ENCODE data around the gene NEK2.
"Not testable (repeated sequence)": the region's sequence is repeated elsewhere in the genome, so short reads cannot be mapped to it uniquely, and the experiment has no call there.

Gene NEK2

DNA sequence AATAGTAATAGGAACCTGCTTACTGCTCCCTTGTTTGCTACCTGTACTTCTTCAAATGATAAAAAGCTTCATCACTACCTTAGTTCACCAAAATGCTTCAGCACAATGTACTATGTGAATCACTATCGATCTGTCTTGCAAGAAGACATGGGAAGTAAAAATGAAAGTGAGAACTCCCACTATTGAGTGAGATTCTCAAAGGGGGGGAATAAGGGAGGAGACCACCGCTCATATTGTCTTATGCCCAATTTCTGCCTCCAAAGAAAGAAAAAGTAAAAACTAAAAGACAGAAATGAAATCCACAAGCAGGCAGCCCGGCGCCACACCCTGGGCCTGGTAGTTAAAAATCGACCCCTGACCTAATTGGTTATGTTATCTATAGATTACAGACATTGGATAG, 18.5 kb upstream of the NEK2 start:
- DNase-seq: not testable (repeated sequence)

DNA sequence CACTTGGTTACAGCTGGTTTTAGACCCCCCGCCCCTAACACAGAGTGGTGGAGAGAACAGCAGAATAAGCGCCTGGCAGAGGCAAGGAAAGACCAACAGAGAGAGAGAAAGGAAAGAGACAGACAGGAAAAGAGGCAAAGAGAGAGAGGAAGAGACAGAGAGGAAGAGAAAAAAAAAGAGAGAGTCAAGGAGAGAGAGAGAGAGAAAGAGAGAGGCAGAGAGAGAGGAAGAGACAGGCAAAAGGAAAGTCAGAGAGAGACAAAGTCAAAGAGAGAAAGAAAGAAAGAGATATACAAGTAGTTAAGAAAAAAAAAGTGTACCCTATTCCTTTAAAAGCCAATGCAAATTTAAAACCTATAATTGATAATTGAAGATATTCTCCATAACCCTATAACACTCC, 13.0 kb upstream of the NEK2 start:
- DNase-seq: no peak

DNA sequence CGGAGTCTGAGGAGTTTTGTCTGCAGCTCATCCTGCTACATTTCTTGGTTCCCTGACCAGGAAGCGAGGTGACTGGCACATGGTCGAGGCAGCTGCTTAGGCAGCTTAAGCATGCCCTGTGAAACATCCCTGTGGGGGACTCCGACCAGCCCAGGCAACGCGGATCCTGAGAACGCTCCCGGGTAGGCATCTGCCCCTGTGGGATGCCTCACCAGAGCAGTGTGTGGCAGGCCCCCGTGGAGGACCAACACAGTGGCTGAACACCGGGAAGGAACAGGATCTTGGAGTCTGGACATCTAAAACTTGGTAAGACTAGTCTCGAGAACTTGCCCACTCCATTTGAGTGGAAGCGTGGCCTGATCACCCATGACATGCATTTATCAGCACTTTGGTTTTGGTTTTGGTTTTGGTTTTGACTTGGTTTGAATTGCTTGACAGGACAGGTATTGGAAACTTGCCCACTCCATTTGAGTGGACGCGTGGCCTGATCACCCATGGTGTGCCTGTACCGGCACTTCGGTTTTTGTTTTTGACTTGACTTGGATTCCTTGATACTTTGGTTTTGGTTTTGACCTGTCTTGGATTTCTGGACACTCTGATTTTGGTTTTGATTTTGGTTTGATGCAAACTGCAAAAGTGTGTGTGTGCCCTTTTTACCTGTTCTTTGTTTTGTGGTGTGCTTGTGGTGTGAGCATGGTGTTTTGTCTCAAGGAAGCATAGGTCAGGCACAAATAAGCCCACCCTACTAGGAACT, 12.2 kb upstream of the NEK2 start:
- no peak for DNase-seq

DNA sequence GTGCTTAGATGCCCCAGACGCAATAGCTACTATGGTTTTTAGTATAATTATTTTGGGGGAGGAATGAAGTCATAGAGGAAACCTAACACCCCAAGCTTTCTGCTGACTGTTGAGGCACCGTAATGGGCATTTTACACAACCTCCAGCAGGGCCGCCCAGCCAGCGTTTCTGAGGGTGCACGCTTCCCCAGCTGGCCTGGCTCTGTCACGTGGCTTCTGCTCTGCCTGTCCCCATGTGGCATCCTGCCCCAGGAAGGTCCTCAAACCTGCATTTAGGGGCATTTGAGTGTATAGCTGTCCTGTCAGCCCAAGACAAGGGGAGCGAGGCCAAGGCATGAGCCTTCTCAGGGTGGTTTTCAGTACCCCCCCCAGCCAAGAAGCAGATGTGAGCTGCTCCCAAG, 10.4 kb upstream of the NEK2 start:
- no peak for DNase-seq

DNA sequence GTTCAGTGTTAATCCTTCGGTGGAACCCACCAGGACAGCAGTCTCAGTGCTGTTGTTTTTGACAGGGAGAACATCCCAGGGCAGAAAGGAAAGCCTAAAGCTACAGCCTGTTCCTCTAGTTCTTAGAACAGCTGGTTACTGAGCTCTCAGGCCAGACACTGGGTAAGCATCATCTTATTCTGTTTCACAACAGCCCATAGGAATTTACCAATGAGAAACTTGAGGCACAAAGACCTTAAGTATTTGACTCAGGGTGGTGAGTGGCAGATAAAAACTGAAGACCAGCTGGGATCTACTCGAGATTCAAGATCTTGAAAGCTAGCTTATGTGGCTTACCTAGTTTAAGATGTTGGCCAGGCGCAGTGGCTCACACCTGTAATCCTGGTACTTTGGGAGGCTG, 9.4 kb upstream of the NEK2 start:
- no peak for DNase-seq

DNA sequence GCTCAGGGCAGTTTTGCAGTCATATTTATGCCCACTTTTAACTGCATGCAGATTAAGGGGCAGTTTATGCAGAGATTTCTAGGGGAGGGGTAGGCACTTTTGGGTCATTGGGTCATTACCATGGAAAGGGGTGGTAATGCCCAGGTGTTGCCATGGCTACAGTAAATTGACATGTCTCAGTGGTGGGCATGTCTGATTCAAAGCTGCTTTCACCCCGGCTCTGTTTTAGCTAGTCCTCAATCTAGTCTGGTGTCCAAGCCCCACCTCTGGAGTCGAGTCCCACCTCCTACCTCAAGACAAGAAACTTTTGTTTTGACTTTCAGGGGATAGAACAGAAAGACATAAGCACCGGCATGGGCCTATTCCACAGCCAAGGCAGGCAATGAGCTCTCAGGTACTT, 8.9 kb upstream of the NEK2 start:
- DNase-seq: no peak

DNA sequence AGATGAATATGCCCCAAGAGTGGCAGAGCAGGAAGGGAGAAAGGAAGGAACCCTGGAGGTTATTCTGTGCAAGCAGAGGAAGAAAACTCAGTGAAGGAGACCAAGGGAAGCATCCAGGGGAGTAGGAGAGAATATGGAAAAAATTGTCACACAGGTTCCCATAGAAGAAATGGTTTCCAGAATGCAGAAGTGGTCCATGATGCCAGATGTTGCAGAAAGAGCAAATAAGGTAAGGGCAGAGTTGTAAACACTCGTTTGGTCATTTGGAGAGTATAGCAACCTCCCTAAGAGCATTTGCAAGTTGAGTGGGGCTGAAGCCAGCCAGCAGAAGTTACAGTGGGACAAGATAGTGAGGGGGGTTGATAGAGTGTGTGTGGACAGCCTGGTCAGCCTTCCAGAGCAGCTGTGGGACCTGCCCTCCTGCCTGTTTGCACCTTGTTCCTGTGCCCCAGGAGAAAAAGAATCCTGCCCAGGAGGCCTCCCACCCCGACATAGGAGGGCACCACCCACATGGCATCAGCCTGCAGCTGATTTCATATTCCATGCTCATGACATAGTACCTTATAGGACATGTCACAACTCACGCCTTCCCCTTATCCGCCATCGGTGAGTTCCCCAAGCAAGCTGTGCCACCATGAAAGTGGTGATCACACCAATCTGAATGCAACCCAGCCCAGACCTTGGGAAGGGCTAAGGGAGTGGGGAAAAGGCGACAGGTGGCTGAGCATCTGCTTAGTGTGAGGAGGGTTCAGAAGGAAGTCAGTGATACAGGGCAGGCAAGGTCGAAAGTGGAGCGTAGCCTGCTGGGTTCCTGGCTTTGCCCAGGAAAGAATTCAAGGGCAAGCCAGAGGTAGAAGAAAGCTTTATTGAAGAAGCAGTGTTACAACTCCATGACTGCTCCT, 8.2 kb upstream of the NEK2 start:
- no peak for DNase-seq

DNA sequence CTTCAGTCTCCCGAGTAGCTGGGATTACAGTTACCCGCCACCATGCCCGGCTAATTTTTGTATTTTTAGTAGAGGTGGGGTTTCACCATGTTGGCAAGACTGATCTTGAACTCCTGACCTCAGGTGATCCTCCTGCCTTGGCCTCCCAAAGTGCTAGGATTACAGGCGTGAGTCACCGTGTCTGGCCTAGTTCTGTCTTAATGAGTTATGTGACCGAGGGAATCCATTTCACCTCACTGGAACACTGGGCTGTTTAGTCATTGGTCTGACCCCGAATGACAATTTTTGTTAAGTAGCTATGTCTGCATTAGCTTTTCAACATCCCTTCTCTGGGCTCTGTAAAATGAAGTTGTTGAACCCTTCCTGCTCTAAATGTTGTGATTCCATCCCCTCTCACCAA, 6.8 kb upstream of the NEK2 start:
- not testable (repeated sequence) for DNase-seq

DNA sequence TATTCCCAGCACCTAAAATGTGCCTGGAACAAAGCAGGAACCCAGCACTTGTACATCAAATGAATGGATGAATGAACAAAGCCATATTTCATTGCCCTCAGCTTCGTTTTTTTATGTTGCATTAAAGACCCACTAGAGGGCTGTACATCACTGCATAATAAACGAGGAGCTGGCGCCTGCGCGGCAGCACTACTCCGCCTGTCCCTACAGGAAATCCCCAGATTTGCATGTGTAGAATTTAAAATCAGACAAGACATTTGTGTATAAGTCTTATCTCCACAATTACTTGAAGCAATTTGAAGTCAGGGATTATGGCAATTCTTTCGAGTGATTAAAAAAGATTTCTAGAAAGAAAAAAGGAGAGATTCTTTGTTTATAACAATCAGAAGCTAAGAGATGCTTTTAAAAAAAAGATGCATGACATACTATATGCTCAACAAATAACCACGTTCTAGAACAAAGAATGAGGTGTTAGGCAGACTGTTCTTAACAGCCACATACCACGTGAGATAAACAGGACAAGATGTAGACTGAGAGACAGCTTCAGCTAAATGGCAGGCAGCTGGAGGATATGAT, 5.4 kb upstream of the NEK2 start:
- peak; percentile 81 for DNase-seq

DNA sequence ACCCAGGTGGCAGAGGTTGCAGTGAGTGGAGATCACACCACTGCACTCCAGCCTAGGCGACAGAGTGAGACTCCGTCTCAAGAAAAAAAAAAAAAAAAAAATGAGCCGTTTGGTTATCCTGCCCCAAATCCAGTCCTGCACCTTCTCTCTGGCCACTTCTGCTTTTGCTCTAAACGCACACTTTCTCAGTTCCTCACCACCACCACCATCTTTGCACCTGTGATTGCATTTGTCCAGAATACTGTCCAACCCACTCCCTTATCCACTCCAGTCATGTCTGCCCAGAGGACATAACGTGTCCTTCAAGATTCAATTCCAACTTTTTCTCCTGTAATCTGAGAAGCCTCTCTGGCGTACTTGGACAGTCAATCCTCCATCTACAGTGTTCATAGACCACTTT, 2.2 kb upstream of the NEK2 start:
- DNase-seq: no peak

DNA sequence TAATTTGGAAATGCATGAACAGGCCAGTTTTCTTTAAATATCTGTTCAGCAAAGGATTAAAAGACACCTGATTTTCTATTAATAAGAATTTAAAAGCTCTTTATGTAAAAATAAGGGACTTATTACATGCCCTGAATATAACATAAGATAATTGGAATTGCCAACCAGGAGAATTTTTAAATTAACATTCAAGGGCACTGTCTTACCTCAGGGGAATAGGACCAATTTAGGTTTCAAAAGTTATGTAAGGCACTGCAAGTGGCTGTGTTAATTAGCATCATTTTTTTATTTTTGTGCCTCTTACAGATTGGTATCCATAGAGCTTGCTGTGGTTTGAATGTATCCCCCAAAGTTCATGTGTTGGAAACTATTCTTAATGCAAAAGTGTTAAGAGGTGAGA, 1.3 kb upstream of the NEK2 start:
- DNase-seq: no peak

DNA sequence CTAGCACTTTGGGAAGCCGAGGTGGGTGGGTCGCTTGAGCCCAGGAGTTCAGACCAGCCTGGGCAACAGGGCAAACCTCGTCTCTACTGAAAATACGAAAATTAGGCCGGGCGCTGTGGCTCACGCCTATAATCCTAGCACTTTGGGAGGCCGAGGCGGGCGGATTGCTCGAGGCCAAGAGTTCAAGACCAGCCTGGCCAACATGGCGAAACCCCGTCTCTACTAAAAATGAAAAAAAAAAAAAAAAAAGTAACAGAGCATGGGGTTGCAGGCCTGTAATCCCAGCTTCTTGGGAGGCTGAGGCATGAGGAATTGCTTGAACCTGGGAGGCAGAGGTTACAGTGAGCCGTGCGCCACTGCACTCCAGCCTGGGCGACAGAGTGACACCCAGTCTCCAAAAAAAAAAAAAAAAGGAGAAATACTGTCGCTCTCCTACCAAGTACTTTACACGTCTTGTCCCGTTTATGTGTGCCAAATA, 724 bp upstream of the NEK2 start:
- DNase-seq: no peak

DNA sequence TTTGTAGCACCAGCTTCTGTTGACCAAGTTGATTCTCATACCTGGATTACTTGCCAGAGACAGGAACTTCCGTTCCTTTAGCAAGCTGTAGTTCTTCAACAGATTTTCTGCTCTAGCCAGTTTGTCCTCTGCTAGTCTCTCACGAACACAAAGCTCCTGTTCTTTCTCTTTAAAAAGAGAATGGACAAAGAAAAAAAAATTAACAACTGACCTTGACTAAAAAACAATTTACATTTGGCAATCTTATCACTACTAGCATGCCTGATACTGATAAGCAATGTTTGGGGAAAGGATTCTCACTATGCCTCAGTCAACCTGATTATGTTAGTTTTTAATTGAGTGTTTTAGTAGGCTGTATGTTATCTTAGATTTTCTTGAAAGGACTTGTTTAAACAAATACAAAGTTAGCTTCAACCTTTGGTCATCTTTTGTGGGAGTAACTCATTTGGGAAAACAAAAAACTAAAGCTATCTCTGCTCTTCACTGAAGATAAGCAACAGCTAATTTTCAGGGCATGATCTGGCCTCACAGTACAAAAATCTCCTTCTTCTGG, 8.3 kb downstream of the NEK2 start:
- DNase-seq: no peak

DNA sequence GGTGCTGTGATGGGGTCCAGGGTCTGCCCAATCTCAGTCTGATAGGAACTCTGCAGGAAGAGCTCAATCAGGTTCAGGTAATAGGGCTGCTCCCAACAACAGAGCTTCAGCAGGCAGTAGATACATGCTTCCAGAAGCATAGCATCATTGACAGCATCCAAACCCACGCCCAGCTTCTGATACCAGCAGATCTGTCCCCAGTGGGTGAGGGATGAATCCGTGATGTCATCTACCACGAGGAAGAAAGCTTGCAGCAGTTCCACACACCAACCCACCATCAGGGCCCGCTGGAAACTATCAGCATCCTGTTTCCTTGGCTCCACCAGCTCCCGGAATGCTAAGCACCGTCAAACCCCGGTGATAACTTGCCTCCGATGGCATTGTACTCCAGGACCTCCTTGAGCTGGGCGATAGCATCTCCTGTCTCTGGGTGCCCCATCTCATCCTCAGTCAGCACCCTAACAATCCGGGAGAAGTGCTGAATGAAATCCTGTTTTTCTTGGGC, 14.7 kb downstream of the NEK2 start:
- no peak for DNase-seq

DNA sequence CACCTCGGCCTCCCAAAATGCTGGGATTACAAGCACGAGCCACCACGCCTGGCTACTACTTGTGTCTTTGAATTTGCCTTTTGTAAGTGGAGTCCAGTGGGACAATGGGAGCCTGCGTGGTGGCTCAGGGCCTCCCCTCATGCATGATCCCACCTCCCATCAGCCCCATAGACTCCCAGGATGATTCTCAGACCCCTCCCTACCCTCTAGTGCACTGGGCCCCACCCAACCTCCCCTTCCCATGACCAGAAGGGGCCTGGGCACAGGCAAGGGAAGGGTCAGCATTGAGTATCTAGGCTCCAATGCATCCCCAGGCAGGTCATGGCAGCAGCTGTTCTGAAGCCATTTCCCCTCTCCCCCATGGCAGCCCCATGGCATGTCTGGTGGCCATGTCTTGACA, 18.7 kb downstream of the NEK2 start:
- no peak for DNase-seq

DNA sequence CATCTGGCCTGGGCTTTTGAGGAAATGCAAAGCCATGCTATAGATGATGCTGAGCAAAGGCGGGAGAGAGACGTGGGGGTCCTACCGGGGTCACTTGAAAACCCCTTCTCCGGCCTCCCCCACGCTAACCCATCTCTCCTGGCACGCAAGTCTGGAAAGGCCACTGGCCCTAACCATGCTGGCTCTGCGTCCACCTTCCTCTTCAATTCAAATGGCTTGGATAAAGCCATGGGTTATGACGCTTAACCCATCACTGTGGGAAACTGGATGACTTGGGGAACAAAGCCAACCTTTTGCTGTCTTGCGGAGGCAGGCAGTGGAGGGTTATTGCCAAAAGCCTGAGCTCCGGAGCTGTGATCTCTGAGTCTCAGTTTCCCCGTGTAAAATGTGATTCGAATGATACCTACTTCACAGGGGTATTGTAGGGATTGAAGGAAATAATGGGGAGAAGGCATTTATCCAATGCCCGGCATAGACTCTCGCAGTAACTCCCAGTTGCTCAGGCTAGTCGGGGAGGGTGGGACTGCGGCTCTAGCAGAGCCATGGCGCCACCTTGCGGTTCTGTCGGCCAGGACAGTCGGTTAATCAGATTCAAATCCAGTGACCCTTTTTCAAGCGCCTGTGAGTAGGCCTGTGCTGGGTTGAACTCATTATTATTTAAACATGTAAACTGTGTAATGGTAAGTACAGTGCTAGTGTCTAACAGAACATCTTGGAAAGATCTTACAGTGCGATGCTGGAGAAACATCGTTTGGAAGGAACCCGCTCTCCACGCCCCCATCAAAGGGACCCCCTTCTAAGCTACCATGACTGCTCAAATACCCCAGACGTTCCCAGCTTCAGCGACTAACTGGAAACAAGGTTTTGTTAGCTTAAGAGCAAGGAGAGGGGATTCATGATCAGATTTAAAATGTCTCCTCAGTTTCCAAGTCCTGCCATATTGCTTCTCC, 20.3 kb downstream of the NEK2 start:
- DNase-seq: peak; percentile 85

DNA sequence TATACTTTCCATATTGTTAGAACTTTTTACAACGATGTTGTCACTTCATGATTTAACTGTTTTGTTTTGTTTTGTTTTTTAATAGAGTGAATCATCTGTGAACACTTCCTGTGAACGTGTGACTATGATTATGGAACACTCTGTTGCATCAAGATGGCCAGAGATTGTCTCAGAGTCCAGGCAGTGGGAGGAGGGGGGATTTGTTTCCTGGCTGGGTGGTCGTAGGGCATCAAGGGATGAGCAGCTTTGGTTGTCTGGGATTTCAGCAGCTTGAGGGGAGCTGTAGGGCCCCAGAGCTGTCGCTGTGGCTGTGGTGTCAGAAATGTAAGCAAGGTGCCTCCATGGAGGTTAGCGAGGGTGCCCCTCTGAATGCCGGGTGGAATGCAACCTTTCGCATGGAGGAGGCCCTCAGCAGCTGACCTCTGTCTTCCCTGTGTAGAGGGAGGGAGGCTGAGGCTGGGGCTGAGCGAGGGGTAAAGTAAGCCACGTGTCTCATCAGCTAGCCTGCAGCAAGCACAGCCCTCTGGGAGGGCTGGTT, 21.4 kb downstream of the NEK2 start:
- DNase-seq: no peak

DNA sequence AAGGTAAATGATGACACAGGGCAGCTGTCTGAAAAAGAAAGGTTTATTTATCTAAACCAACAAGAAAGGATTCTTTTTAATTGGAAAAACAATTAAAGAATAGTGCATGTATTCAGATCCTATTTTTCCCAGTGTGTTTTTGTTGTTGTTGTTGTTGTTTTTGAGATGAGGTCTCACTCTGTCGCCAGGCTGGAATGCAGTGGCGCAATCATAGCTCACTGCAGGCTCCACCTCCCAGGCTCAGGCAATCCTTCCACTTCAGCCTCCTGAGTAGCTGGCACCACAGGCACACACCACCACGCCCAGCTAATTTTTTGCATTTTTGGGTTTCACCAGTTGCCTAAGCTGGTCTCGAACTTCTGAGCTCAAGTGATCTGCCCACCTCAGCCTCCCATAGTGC, 22.1 kb downstream of the NEK2 start:
- no peak for DNase-seq

DNA sequence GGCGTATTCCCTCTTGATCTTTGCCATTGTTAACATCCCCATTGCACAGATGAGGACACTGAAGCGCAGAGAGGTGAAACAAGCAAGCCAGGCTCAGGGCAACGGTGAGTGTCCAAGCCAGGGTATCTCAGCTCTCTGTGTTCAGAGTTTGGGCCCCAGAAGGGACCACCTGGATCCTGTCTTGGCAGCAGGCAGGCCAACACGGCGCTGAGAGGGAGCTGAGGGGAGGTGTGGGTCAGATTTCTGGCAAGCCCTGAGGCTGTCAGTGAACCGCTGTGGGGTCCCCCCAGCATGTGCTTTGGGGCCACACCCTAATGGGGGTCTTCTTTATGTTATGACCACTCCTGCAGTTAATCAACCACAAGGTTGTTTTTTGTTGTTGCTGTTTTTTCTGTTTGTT, 23.1 kb downstream of the NEK2 start:
- no peak for DNase-seq

DNA sequence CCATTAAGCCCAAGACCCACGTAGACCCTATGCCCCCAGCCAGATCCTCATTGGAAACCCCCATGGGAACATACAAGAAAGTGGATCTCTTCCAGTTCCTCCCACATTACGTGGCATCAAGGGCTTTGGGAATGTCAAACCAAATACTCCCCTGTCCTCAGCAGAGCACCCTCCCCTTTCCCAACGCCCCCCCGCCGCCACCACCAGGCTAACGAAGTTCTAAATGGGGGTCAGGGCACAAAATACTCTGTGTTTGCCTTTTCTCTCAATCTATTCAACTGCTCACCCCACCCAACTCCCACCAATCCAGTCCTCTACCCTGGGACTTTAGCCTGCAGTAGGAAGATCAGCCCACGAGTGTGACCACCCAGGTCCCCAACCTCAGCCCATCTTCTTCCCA, 24.5 kb downstream of the NEK2 start:
- DNase-seq: no peak

DNA sequence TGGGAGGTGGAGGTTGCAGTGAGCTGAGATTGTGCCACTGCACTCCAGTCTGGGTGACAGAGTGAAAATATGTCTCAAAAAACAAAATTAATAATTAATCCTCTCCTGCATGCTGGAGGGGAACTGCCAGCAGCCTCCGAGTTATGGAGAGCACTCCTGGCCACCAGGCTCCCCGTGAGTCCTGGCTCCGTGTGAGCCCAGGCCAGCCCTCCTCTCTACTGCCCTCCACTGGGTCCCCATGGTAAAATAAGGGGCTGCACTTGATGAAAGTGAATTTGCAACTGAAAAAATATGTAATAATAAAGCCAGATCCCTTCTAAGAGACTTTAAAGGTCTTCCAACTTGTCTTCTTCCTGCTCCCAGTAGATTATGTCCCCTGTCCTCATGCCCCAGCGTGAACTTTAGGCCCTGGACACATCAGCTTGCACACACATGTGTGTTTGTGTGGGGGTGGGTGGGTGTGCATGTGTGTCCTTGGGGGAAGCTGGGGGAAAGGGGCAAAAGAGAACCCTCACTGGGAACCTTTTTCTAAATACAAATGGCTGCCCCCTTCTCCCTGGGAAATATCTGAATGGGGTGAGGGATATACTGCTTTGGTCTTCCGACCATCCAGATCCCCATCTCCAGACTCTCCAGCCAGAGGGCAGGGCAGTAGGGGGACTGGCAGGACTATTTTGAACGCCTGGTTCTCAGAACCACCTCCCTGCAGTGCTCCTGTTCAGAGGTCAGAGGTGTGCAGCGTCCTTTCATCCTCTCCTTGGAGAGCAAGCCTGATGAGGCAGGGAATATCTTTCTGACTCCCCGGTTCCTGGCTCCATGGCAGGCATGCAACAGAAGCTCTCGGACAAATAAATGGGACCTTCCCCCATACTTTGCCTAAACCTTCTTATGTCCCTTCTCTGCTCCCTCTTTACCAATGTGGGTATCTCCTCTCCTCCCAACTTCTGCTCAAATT, 26.2 kb downstream of the NEK2 start:
- DNase-seq: peak; percentile 14
